ENCODE data around the gene GNG11. TPM values are rescaled to one million over a fixed set of nuclear protein-coding genes. Genes with fewer than 3 reads are reported as not detected.

The GNG11 gene
- total RNA-seq (3.1 TPM), polyA plus RNA-seq (not detected)

DNA sequence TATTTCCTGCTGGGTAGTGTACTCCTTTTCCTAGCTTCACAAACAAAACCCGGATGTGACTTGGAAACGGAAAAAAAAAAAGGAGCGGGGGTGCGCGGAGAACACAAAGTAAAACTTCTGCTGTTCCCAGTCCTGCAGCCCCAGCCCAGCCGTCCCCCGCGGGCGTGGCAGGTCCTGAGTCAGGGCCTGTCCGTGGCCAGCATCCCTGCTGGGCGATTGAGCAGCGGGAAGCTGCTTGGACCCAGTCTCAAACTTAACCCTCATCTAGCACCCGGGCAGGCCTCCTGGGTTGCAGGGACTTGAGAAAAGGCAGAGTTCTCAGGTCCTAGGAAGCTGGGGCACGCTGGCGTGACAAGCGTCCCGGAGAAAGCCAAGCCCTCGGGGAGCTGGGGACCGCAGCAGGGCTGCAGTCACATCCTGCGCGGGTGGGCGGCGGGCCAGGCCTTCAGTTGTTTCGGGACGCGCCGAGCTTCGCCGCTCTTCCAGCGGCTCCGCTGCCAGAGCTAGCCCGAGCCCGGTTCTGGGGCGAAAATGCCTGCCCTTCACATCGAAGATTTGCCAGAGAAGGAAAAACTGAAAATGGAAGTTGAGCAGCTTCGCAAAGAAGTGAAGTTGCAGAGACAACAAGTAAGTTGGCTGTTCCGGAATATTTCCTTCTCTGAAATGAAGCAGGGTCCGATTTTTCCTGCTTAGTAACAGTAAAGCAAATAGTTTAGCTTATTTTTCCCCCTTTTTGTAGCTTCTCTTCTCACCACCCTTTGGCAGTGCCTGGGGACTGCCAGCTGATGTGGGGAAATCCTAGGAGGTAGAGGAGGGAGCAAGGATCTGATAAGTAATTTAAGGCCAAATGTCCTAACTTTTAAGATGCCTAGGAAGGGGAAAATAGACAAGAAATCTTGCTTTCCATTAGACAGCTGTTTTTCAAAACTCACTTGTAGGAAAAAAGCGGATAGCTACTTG lies at the start of gene GNG11:
TSS of gene GNG11 (plus strand) at position 129 of the 960 bp plus-strand sequence. CDS start at position 532, 403 bp downstream.
- Histone ChIP-seq H3K27ac (ENCODE audit: insufficient read depth, low read length, poor library complexity, severe bottlenecking) (no peak within 1 kb of the TSS), H3K36me3 (ENCODE audit: control insufficient read depth, insufficient read depth, low read length) (no peaks in the 10 kb centered on the region), H3K4me1 (ENCODE audit: control insufficient read depth, insufficient read depth, low read length, poor library complexity, severe bottlenecking) (no peaks in the 10 kb centered on the region), H3K27me3 (ENCODE audit: control insufficient read depth, insufficient read depth, low read length) (peaks cover 12% of the 10 kb centered on the region), H3K4me3 (ENCODE audit: low read depth, low read length) (peak within 1 kb of the TSS; percentile 4), H3K9me3 (ENCODE audit: control insufficient read depth in 2 of 2, low read length in 2 of 2) (no peaks in the 10 kb centered on the region)
- ATAC-seq (ENCODE audit: low read depth in 2 of 2) (peak; percentile 34 to 52), DNase-seq (peak in 1 of 3 donors; percentile 4)
- H3K4me1 Mint-ChIP-seq, result peaks cover 0 to 5% (median 2%) of the 10 kb centered on the region in 4 donors
- peaks cover 21% of the 10 kb centered on the region for H3K27me3 Mint-ChIP-seq
- no peaks in the 10 kb centered on the region for H3K9me3 Mint-ChIP-seq
- H3K4me3 Mint-ChIP-seq, result peak within 1 kb of the TSS in 2 of 4 donors; percentile 48 to 66
- no peaks in the 10 kb centered on the region for H3K36me3 Mint-ChIP-seq
- H3K27ac Mint-ChIP-seq, result no peak within 1 kb of the TSS

DNA sequence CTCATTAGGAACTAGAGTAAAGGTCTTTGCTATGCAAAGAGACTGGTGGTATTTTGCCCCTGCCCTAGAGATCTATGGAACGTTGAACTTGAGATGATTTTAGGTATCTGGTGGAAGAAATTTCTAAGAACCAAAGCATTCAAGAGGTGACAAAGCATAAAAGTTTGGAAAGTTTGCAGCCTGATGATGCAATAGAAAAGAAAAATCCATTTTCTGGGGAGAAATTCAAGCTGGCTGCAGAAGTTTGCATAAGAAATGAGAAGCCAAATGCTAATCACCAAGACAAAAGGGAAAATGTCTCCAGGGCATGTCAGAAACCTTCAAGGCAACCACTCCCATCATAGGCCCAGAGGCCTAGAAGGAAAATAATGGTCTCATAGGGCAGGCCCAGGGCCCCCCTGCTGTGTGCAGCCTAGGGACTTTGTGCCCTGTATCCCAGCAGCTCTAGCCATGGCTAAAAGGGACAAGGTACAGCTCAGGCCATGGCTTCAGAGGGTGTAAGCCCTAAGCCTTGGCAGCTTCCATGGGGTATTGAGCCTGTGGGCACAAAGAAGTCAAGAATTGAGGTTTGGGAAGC lies 47.4 kb upstream of the GNG11 start:
- peaks cover 0 to 3% (median 0%) of the 10 kb centered on the region in 7 donors for H3K9me3 Mint-ChIP-seq
- Histone ChIP-seq H3K36me3 (ENCODE audit: control insufficient read depth, insufficient read depth, low read length) (no peaks in the 10 kb centered on the region), H3K9me3 (ENCODE audit: control insufficient read depth in 2 of 2, low read length in 2 of 2) (no peaks in the 10 kb centered on the region), H3K27me3 (ENCODE audit: control insufficient read depth, insufficient read depth, low read length) (no peaks in the 10 kb centered on the region), H3K4me3 (ENCODE audit: low read depth, low read length) (no peak overlapping the region), H3K27ac (ENCODE audit: insufficient read depth, low read length, poor library complexity, severe bottlenecking) (no peak overlapping the region), H3K4me1 (ENCODE audit: control insufficient read depth, insufficient read depth, low read length, poor library complexity, severe bottlenecking) (no peaks in the 10 kb centered on the region)
- no peak for DNase-seq
- no peaks in the 10 kb centered on the region for H3K36me3 Mint-ChIP-seq
- no peaks in the 10 kb centered on the region for H3K27me3 Mint-ChIP-seq
- ATAC-seq (ENCODE audit: low read depth in 2 of 2), result no peak
- H3K27ac Mint-ChIP-seq, result no peak overlapping the region
- H3K4me1 Mint-ChIP-seq, result no peaks in the 10 kb centered on the region
- no peak overlapping the region for H3K4me3 Mint-ChIP-seq

DNA sequence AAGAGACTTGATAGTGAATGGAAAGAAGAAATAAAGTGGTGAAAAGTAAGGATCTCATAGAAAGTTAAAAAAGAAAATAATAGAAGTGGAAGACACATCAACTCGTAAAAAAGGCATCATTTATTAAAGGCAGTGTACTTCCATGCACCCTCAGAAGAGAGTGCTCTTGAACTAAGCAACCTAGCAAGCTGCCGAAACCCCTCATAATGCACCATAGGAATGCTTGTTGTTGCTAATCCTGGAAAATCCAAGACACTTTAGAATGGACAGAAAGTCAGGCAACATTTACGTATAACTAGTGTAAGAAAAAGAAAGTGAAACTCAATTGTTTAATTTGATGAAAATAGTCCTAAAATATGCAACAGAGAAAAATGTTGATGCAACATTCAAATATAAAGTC lies 43.8 kb upstream of the GNG11 start:
- H3K36me3 Mint-ChIP-seq, result no peaks in the 10 kb centered on the region
- Histone ChIP-seq H3K27ac (ENCODE audit: insufficient read depth, low read length, poor library complexity, severe bottlenecking) (no peak overlapping the region), H3K36me3 (ENCODE audit: control insufficient read depth, insufficient read depth, low read length) (no peaks in the 10 kb centered on the region), H3K27me3 (ENCODE audit: control insufficient read depth, insufficient read depth, low read length) (no peaks in the 10 kb centered on the region), H3K9me3 (ENCODE audit: control insufficient read depth in 2 of 2, low read length in 2 of 2) (no peaks in the 10 kb centered on the region), H3K4me3 (ENCODE audit: low read depth, low read length) (no peak overlapping the region), H3K4me1 (ENCODE audit: control insufficient read depth, insufficient read depth, low read length, poor library complexity, severe bottlenecking) (no peaks in the 10 kb centered on the region)
- no peaks in the 10 kb centered on the region for H3K4me1 Mint-ChIP-seq
- DNase-seq, result no peak
- peaks cover 0 to 8% (median 0%) of the 10 kb centered on the region in 7 donors for H3K9me3 Mint-ChIP-seq
- H3K27ac Mint-ChIP-seq, result no peak overlapping the region
- no peak overlapping the region for H3K4me3 Mint-ChIP-seq
- peaks cover 4% of the 10 kb centered on the region for H3K27me3 Mint-ChIP-seq
- ATAC-seq (ENCODE audit: low read depth in 2 of 2), result no peak

DNA sequence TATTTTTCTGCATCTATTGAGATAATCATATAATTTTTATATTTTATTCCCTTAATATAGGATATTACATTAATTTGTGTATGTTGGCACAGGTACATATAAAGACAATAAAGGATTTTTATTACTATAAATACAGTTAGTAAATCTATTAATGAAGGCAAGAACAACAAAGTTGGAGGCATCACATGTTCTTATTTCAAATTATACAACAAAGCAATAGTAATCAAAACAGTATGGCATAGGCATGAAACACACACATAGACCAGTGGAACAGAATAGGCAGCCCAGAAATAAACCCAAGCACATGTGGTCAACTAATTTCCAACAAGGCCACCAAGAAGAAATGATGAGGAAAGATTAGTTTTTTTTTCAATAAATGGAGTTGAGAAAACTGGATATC lies 42.2 kb upstream of the GNG11 start:
- Histone ChIP-seq H3K9me3 (ENCODE audit: control insufficient read depth in 2 of 2, low read length in 2 of 2) (no peaks in the 10 kb centered on the region), H3K36me3 (ENCODE audit: control insufficient read depth, insufficient read depth, low read length) (no peaks in the 10 kb centered on the region), H3K27me3 (ENCODE audit: control insufficient read depth, insufficient read depth, low read length) (no peaks in the 10 kb centered on the region), H3K4me1 (ENCODE audit: control insufficient read depth, insufficient read depth, low read length, poor library complexity, severe bottlenecking) (no peaks in the 10 kb centered on the region), H3K27ac (ENCODE audit: insufficient read depth, low read length, poor library complexity, severe bottlenecking) (no peak overlapping the region), H3K4me3 (ENCODE audit: low read depth, low read length) (no peak overlapping the region)
- peaks cover 0 to 4% (median 0%) of the 10 kb centered on the region in 7 donors for H3K9me3 Mint-ChIP-seq
- no peak overlapping the region for H3K4me3 Mint-ChIP-seq
- no peaks in the 10 kb centered on the region for H3K36me3 Mint-ChIP-seq
- H3K27me3 Mint-ChIP-seq, result peaks cover 4% of the 10 kb centered on the region
- DNase-seq (no peak), ATAC-seq (ENCODE audit: low read depth in 2 of 2) (no peak)
- H3K27ac Mint-ChIP-seq, result no peak overlapping the region
- H3K4me1 Mint-ChIP-seq, result no peaks in the 10 kb centered on the region

DNA sequence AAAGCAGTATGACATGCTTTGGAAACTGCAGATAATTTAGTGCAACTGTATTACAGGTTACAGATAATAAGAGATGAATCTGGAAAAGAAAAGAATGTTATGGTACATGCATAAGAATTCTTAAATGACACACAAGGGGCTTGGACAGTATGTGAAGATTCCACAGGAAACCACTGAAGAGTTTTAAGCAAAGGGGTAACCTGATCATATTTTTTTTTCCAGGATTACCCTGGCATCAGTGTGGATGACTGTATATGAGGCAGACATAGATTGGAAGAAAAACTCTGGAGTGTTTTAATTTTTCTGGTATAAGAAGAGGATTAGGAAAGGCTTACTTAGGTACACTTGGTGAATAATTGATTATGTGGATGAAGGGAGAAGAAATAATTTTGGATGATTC lies 39.1 kb upstream of the GNG11 start:
- Histone ChIP-seq H3K27ac (ENCODE audit: insufficient read depth, low read length, poor library complexity, severe bottlenecking) (no peak overlapping the region), H3K4me1 (ENCODE audit: control insufficient read depth, insufficient read depth, low read length, poor library complexity, severe bottlenecking) (no peaks in the 10 kb centered on the region), H3K4me3 (ENCODE audit: low read depth, low read length) (no peak overlapping the region), H3K36me3 (ENCODE audit: control insufficient read depth, insufficient read depth, low read length) (no peaks in the 10 kb centered on the region), H3K27me3 (ENCODE audit: control insufficient read depth, insufficient read depth, low read length) (no peaks in the 10 kb centered on the region), H3K9me3 (ENCODE audit: control insufficient read depth in 2 of 2, low read length in 2 of 2) (no peaks in the 10 kb centered on the region)
- H3K9me3 Mint-ChIP-seq, result peaks cover 0 to 4% (median 0%) of the 10 kb centered on the region in 7 donors
- ATAC-seq (ENCODE audit: low read depth in 2 of 2), result no peak
- H3K36me3 Mint-ChIP-seq, result no peaks in the 10 kb centered on the region
- H3K27me3 Mint-ChIP-seq, result peaks cover 8% of the 10 kb centered on the region
- no peaks in the 10 kb centered on the region for H3K4me1 Mint-ChIP-seq
- DNase-seq, result no peak
- no peak overlapping the region for H3K4me3 Mint-ChIP-seq
- H3K27ac Mint-ChIP-seq, result no peak overlapping the region

DNA sequence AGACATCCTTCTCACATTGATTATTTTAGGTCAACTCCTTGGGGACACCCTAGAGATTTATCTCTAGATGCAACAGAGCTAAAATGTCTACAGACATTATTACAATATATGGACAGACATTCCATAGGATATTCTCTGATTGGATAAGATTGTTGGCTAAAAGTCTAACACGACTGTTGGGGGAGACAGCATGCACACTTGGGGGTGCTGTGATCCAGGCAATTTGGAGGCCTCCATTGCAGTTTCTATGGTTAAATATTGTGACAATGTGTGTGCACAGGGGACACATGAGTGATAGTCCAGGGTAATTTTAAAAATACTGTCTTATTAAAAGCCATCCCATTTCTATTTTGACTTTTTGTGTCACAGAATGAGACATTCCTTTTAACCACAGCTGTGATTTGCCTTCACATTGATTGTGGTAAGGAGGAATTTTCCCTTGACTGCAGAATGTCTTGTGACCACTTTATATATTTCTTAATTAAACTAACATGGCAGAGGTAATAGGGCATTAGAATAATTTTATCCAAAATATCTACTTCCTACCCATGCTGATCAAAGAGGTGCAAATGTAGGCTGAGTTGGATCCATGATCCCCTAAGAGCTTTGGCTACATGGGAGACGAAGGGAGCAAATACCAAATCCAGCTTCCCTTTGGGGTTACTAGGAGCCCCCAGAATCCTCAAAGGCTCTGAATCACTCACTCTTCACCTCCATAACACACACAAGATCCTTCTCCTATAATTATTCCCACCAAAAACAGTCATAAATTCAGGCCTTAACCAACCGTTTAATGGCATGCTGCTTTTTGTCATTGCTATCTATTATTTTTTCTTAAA lies 38.2 kb upstream of the GNG11 start:
- no peaks in the 10 kb centered on the region for H3K36me3 ChIP-seq (ENCODE audit: control insufficient read depth, insufficient read depth, low read length)
- Mint-ChIP-seq H3K27me3 (peaks cover 8% of the 10 kb centered on the region), H3K36me3 (no peaks in the 10 kb centered on the region), H3K9me3 (peaks cover 0 to 4% (median 0%) of the 10 kb centered on the region in 7 donors), H3K4me1 (no peaks in the 10 kb centered on the region), H3K4me3 (no peak overlapping the region), H3K27ac (no peak overlapping the region)
- no peak for ATAC-seq (ENCODE audit: low read depth in 2 of 2)
- H3K27ac ChIP-seq (ENCODE audit: insufficient read depth, low read length, poor library complexity, severe bottlenecking), result no peak overlapping the region
- H3K9me3 ChIP-seq (ENCODE audit: control insufficient read depth in 2 of 2, low read length in 2 of 2), result no peaks in the 10 kb centered on the region
- H3K27me3 ChIP-seq (ENCODE audit: control insufficient read depth, insufficient read depth, low read length), result no peaks in the 10 kb centered on the region
- H3K4me1 ChIP-seq (ENCODE audit: control insufficient read depth, insufficient read depth, low read length, poor library complexity, severe bottlenecking), result no peaks in the 10 kb centered on the region
- DNase-seq, result no peak
- H3K4me3 ChIP-seq (ENCODE audit: low read depth, low read length), result no peak overlapping the region

DNA sequence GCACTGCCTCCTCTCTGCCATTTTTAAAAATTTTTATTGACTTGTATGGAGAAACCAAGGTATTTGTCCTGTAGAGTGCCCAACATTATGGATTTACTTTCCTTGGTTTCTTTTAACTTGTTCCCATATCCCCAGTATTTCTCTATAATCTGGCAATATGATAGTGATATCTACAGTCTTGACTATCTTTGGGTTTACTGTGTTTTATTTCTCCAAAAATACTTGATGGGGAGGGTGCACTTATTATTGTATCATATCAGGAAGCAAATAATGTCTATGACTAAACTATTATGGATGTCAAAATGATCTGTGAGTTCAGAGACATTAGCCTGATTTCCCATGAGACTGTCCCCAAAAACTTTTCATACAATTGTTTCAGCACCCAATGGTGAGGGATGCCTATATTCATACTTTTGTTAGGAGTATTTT lies 37.6 kb upstream of the GNG11 start:
- Histone ChIP-seq H3K36me3 (ENCODE audit: control insufficient read depth, insufficient read depth, low read length) (no peaks in the 10 kb centered on the region), H3K27ac (ENCODE audit: insufficient read depth, low read length, poor library complexity, severe bottlenecking) (no peak overlapping the region), H3K9me3 (ENCODE audit: control insufficient read depth in 2 of 2, low read length in 2 of 2) (no peaks in the 10 kb centered on the region), H3K4me3 (ENCODE audit: low read depth, low read length) (no peak overlapping the region), H3K27me3 (ENCODE audit: control insufficient read depth, insufficient read depth, low read length) (no peaks in the 10 kb centered on the region), H3K4me1 (ENCODE audit: control insufficient read depth, insufficient read depth, low read length, poor library complexity, severe bottlenecking) (no peaks in the 10 kb centered on the region)
- peaks cover 0 to 4% (median 0%) of the 10 kb centered on the region in 7 donors for H3K9me3 Mint-ChIP-seq
- ATAC-seq (ENCODE audit: low read depth in 2 of 2) (no peak), DNase-seq (no peak)
- H3K4me3 Mint-ChIP-seq, result no peak overlapping the region
- no peaks in the 10 kb centered on the region for H3K36me3 Mint-ChIP-seq
- peaks cover 13% of the 10 kb centered on the region for H3K27me3 Mint-ChIP-seq
- H3K27ac Mint-ChIP-seq, result no peak overlapping the region
- H3K4me1 Mint-ChIP-seq, result no peaks in the 10 kb centered on the region

All from CD4-positive, CD25-positive, alpha-beta regulatory T cell (primary cell).